PC-9 (cell line): ENCODE results near the gene CSNK1E.

Experiments
- CTCF ChIP-seq: fragments of 200-600 bp; sonication (generic); conservative IDR thresholded peaks from 2 replicates; pipeline ENCODE4 v1.6.1; 2017; ENCODE audit warnings: mixed run types, antibody characterized with exemption, mild to moderate bottlenecking, moderate library complexity
- EZH2 ChIP-seq: fragments of 200-600 bp; sonication (generic); IDR thresholded peaks from 2 replicates; pipeline ENCODE4 v1.8.0; 2017; ENCODE audit warnings: antibody characterized with exemption, low read depth

GRCh38 chr22:38282397-38282796 lies 34.8 kb downstream of the CSNK1E start:
- TF ChIP-seq CTCF (no peak), EZH2 (no peak)
